ENCODE results near the gene TRIO. TPM values are rescaled to one million over a fixed set of nuclear protein-coding genes. Genes with fewer than 3 reads are reported as not detected.

Gene TRIO
- total and polyA plus RNA-seq, 2 donors (not counting 3 experiments of a cell fraction or from before 2014, with no cell fraction given), result 82.9 to 248 TPM

DNA sequence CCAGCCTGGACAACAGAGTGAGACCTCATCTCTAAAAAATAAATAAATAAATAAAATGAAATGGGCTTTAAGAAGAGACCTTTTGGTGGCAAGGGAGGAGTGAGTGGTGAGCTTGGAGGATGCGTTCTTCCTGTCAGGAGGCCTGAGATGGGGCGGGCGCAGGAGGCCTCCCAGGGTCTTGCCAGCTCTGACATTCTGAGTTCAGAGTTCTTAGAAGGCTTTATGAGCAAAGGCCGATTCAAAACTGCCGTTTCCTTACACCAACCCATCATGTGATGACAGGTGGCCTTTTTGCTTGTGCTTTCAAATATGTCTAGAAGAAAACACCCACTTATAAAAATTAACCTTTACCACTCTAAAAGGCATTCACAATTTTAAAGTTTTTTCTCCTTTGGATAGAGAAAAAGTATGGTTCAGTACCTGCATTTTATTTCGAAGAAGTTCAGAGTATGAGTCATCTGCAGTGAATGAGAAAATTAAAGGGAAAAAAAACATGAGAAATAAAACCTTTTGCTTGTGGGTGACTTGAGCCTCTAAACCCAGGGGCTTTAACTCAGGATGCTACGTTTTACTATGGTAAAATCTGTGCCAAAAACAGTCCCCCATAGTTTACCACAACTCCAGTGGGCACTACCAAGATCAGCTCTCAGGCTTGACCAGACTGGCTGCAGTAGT lies 281.0 kb downstream of the TRIO start:
- no TSS peak for BruUV-seq (replicated peaks)
- Histone ChIP-seq H2AFZ (ENCODE audit: low read depth, low read length) (no peak overlapping the region), H3K9ac (replicated peaks; ENCODE audit: extremely low read depth, insufficient read depth, low read length) (no peak overlapping the region), H3K27me3 (ENCODE audit: control insufficient read depth in 2 of 2, insufficient read depth in 2 of 2, low read length in 2 of 2) (no peaks in the 10 kb centered on the region), H3K36me3 (ENCODE audit: control insufficient read depth in 2 of 2, extremely low read depth in 1 of 2, insufficient read depth in 2 of 2, low read length in 2 of 2) (peaks cover 4 to 12% of the 10 kb centered on the region in 2 experiments), H3K4me3 (replicated peaks in 1 of 3; ENCODE audit: insufficient read depth in 1 of 3, low read depth in 1 of 3, low read length in 3 of 3) (no peak overlapping the region), H3K27ac (ENCODE audit: insufficient read depth, low read depth, low read length) (no peak overlapping the region), H3K9me3 (replicated peaks; ENCODE audit: control insufficient read depth, insufficient read depth, low read length) (no peaks in the 10 kb centered on the region), H3K4me2 (ENCODE audit: insufficient read depth, low read length) (no peak overlapping the region), H3K9me1 (replicated peaks; ENCODE audit: control insufficient read depth, extremely low read depth, insufficient read depth, low read length) (no peaks in the 10 kb centered on the region), H4K20me1 (replicated peaks; ENCODE audit: control insufficient read depth, extremely low read depth, insufficient read depth, low read length) (no peaks in the 10 kb centered on the region), H3K79me2 (ENCODE audit: control insufficient read depth, insufficient read depth, low read length) (peaks cover 24% of the 10 kb centered on the region), H3K4me1 (ENCODE audit: control insufficient read depth, extremely low read depth, insufficient read depth, low read length) (peaks cover 13% of the 10 kb centered on the region)
- POLR2A ChIA-PET, result no interaction called here
- no peak for DNase-seq (ENCODE audit: low read depth, low spot score)
- FAIRE-seq, result no peak
- dilution Hi-C loops (cut with MboI; ENCODE audit: extremely low pct_ligation_motif_present, low sequenced_read_pairs) (no loop called here), intact Hi-C loops (cut with micrococcal nuclease) (no loop called here)
- CTCF ChIA-PET, result interaction anchor here (0.6 to 1.1 kb wide), 3 partner anchors 9 to 224 kb away, joined by 3 to 7 read pairs (median 3); no protein-coding TSS in a partner anchor
- TF ChIP-seq JUN (IDR thresholded peaks at IDR 0.05; ENCODE audit: borderline replicate concordance, insufficient read depth, insufficient read length, low read depth), result no peak
- TF ChIP-seq FOS (IDR thresholded peaks at IDR 0.05; ENCODE audit: borderline replicate concordance, insufficient read depth, low read length), result peak; percentile 29

DNA sequence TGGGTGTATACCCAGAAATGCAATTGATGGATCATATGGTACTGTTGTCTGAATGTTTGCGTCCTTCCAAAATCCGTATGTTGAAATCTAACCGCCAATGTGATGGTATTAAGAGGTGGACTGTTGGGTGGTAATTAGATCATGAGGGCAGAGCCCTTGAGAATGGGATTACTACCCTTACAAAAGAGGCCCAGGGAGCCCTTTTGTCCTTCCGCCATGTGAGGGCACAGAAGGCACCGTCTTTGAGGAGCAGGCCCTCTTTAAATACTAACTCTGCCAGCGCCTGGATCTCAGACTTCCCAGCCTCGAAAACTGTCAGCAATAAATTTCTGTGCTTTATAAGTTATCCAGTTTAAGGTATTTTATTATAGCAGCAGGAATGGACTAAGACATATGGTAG lies 282.4 kb downstream of the TRIO start:
- H2AFZ ChIP-seq (ENCODE audit: low read depth, low read length), result no peak overlapping the region
- H3K9me3 ChIP-seq (replicated peaks; ENCODE audit: control insufficient read depth, insufficient read depth, low read length), result no peaks in the 10 kb centered on the region
- no peak overlapping the region for H3K27ac ChIP-seq (ENCODE audit: insufficient read depth, low read depth, low read length)
- peaks cover 4 to 5% of the 10 kb centered on the region in 2 experiments for H3K36me3 ChIP-seq (ENCODE audit: control insufficient read depth in 2 of 2, extremely low read depth in 1 of 2, insufficient read depth in 2 of 2, low read length in 2 of 2)
- no peak for DNase-seq (ENCODE audit: low read depth, low spot score)
- TF ChIP-seq FOS (IDR thresholded peaks at IDR 0.05; ENCODE audit: borderline replicate concordance, insufficient read depth, low read length), result no peak
- TF ChIP-seq GATA2 (IDR thresholded peaks at IDR 0.05; ENCODE audit: insufficient read depth, insufficient read length, low read depth, low read length), result no peak
- TF ChIP-seq, protein P1, sequence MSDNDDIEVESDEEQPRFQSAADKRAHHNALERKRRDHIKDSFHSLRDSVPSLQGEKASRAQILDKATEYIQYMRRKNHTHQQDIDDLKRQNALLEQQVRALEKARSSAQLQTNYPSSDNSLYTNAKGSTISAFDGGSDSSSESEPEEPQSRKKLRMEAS (IDR thresholded peaks at IDR 0.05; ENCODE audit: insufficient read depth, insufficient read length), result no peak
- no peak for TF ChIP-seq POLR2AphosphoS5 (IDR thresholded peaks at IDR 0.05; ENCODE audit: insufficient read depth, low read depth, low read length)
- TF ChIP-seq, protein P2, sequence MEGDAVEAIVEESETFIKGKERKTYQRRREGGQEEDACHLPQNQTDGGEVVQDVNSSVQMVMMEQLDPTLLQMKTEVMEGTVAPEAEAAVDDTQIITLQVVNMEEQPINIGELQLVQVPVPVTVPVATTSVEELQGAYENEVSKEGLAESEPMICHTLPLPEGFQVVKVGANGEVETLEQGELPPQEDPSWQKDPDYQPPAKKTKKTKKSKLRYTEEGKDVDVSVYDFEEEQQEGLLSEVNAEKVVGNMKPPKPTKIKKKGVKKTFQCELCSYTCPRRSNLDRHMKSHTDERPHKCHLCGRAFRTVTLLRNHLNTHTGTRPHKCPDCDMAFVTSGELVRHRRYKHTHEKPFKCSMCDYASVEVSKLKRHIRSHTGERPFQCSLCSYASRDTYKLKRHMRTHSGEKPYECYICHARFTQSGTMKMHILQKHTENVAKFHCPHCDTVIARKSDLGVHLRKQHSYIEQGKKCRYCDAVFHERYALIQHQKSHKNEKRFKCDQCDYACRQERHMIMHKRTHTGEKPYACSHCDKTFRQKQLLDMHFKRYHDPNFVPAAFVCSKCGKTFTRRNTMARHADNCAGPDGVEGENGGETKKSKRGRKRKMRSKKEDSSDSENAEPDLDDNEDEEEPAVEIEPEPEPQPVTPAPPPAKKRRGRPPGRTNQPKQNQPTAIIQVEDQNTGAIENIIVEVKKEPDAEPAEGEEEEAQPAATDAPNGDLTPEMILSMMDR (IDR thresholded peaks at IDR 0.05; ENCODE audit: extremely low read depth in 1 of 2, insufficient read depth in 1 of 2, low read depth in 1 of 2, low read length in 2 of 2), result no peak
- TF ChIP-seq JUN (IDR thresholded peaks at IDR 0.05; ENCODE audit: borderline replicate concordance, insufficient read depth, insufficient read length, low read depth), result no peak
- TF ChIP-seq EZH2 (IDR thresholded peaks at IDR 0.05; ENCODE audit: borderline replicate concordance, low read depth, low read length, severe bottlenecking), result no peak
- no peak for TF ChIP-seq MYC (IDR thresholded peaks at IDR 0.05; ENCODE audit: low read depth, low read length)
- no peak for TF ChIP-seq POLR2A (IDR thresholded peaks at IDR 0.05; ENCODE audit: low read depth, low read length)
- intact Hi-C loops (cut with micrococcal nuclease), result no loop called here
- H3K9ac ChIP-seq (replicated peaks; ENCODE audit: extremely low read depth, insufficient read depth, low read length), result no peak overlapping the region
- H4K20me1 ChIP-seq (replicated peaks; ENCODE audit: control insufficient read depth, extremely low read depth, insufficient read depth, low read length), result no peaks in the 10 kb centered on the region
- peaks cover 13% of the 10 kb centered on the region for H3K4me1 ChIP-seq (ENCODE audit: control insufficient read depth, extremely low read depth, insufficient read depth, low read length)
- H3K4me2 ChIP-seq (ENCODE audit: insufficient read depth, low read length), result no peak overlapping the region
- no peaks in the 10 kb centered on the region for H3K9me1 ChIP-seq (replicated peaks; ENCODE audit: control insufficient read depth, extremely low read depth, insufficient read depth, low read length)
- BruUV-seq (replicated peaks), result no TSS peak
- no peak overlapping the region for H3K4me3 ChIP-seq (replicated peaks in 1 of 3; ENCODE audit: insufficient read depth in 1 of 3, low read depth in 1 of 3, low read length in 3 of 3)
- POLR2A ChIA-PET, result no interaction called here
- H3K79me2 ChIP-seq (ENCODE audit: control insufficient read depth, insufficient read depth, low read length), result peaks cover 30% of the 10 kb centered on the region
- no peaks in the 10 kb centered on the region for H3K27me3 ChIP-seq (ENCODE audit: control insufficient read depth in 2 of 2, insufficient read depth in 2 of 2, low read length in 2 of 2)
- CTCF ChIA-PET, result interaction anchor here (0.6 kb wide), 1 partner anchor 25 kb away, joined by 3 read pairs; no protein-coding TSS in a partner anchor
- dilution Hi-C loops (cut with MboI; ENCODE audit: extremely low pct_ligation_motif_present, low sequenced_read_pairs), result no loop called here
- no peak for FAIRE-seq
